Prostate gland (tissue), 2 donors: Measurements from ENCODE around the gene ARRDC3. TPM values are rescaled to one million over a fixed set of nuclear protein-coding genes. Genes with fewer than 3 reads are reported as not detected.
"Not testable (repeated sequence)": the region's sequence is repeated elsewhere in the genome, so short reads cannot be mapped to it uniquely, and the experiment has no call there.

ENCODE experiments used
- DNase-seq: peaks from one replicate; pipeline ENCODE4 v3.0.0-alpha.2; 2019; ENCODE audit warnings: low spot score
- H3K27ac ChIP-seq, 2 donors: fragments of 200-600 bp; sonication (generic); 2 replicates each; pipeline ENCODE4 v1.5.1; 2017 to 2019
- H3K27me3 ChIP-seq: fragments of 200-600 bp; sonication (generic); replicated peaks from 2 replicates; pipeline ENCODE4 v1.5.1; 2019; ENCODE audit not compliant: insufficient read depth
- H3K36me3 ChIP-seq, 2 donors: fragments of 200-600 bp; sonication (generic); 1 replicate in 1 of 2; 2 replicates in 1 of 2; pipeline versions ENCODE4 v1.5.1 to v1.8.1; 2017 to 2019
- H3K4me1 ChIP-seq: fragments of 200-600 bp; sonication (generic); replicated peaks from 2 replicates; pipeline ENCODE4 v1.5.1; 2019
- H3K4me3 ChIP-seq, 2 donors: fragments of 200-600 bp; sonication (generic); 2 replicates each; pipeline ENCODE4 v1.5.1; 2017 to 2019
- H3K9me3 ChIP-seq: fragments of 200-600 bp; sonication (generic); 2 replicates; pipeline ENCODE4 v1.5.1; 2017
- CTCF ChIP-seq, 4 experiments: fragments of 200-600 bp in 2 of 4; fragments of 450-650 bp in 2 of 4; sonication (generic) in 2 of 4; IDR thresholded peaks; 1 replicate in 3 of 4; 2 replicates in 1 of 4; pipeline ENCODE4 v1.5.1; 2016 to 2019; ENCODE audit warnings: antibody characterized with exemption in 4 of 4, mild to moderate bottlenecking in 2 of 4, moderate library complexity in 2 of 4
- POLR2A ChIP-seq: fragments of 450-650 bp; IDR thresholded peaks from one replicate; pipeline ENCODE4 v1.6.1; 2016; ENCODE audit warnings: antibody characterized with exemption, mild to moderate bottlenecking
- POLR2AphosphoS5 ChIP-seq: sonication (generic); formaldehyde crosslinking; IDR thresholded peaks from one replicate; pipeline ENCODE4 v1.6.1; 2017; ENCODE audit warnings: antibody characterized with exemption
- whole genome bisulfite sequencing: methylation state at CpG from one replicate; pipeline ENCODE4 v1.1.5; 2018; 5-methylcytosine and 5-hydroxymethylcytosine counted together
- intact Hi-C: fragments of 100-400 bp; cut with DNase I; formaldehyde crosslinking; loops from one replicate; pipeline ENCODE4 v1.14.2; 2022
- total RNA-seq, 2 donors: library from RNA; depleted of rRNA; stranded (reverse); fragments of >200 nt; gene quantifications; one replicate each; pipeline ENCODE4 v1.1.0, GENCODE V29; 2016

Gene ARRDC3
- total RNA-seq, 2 donors from 2014 or later, result 31.4 to 54.9 TPM

- WGBS, result 87% methylated on average over 5 of the region's 5 CpGs
- no peak for DNase-seq
- H3K4me3 ChIP-seq, result no peak overlapping the region
- H3K27ac ChIP-seq, result no peak overlapping the region
- no peaks in the 10 kb centered on the region for H3K36me3 ChIP-seq
- H3K4me1 ChIP-seq, result no peaks in the 10 kb centered on the region
- H3K27me3 ChIP-seq, result no peaks in the 10 kb centered on the region
- no peak for TF ChIP-seq POLR2A
- TF ChIP-seq CTCF (IDR thresholded peaks at IDR 0.05), result no peak
- TF ChIP-seq POLR2AphosphoS5, result no peak
- intact Hi-C loops, result no loop called here
- no peaks in the 10 kb centered on the region for H3K9me3 ChIP-seq
Observed at GRCh38 chr5:91345461-91345860, 37.7 kb downstream of the ARRDC3 start.

- H3K27me3 ChIP-seq, H3K4me3 ChIP-seq, H3K9me3 ChIP-seq, H3K27ac ChIP-seq, intact Hi-C loops, H3K4me1 ChIP-seq, DNase-seq, H3K36me3 ChIP-seq: not testable (repeated sequence)
- WGBS, result 90% methylated on average over 4 of the region's 4 CpGs
Observed at GRCh38 chr5:91344661-91345200, 38.4 kb downstream of the ARRDC3 start.

- TF ChIP-seq POLR2A (no peak), CTCF (IDR thresholded peaks at IDR 0.05) (no peak), POLR2AphosphoS5 (no peak)
- Histone ChIP-seq H3K4me3 (no peak overlapping the region), H3K4me1 (no peaks in the 10 kb centered on the region), H3K27me3 (no peaks in the 10 kb centered on the region), H3K36me3 (no peaks in the 10 kb centered on the region), H3K9me3 (no peaks in the 10 kb centered on the region), H3K27ac (no peak overlapping the region)
- no peak for DNase-seq
- intact Hi-C loops, result no loop called here
- WGBS, result 20% methylated on average over 2 of the region's 2 CpGs
Observed at GRCh38 chr5:91343916-91344315, 39.2 kb downstream of the ARRDC3 start.

- H3K27me3 ChIP-seq, H3K9me3 ChIP-seq, intact Hi-C loops, H3K36me3 ChIP-seq, H3K27ac ChIP-seq, H3K4me3 ChIP-seq, H3K4me1 ChIP-seq, DNase-seq: not testable (repeated sequence)
- WGBS, result 98% methylated on average over 28 of the region's 29 CpGs
Observed at GRCh38 chr5:91342931-91343330, 40.2 kb downstream of the ARRDC3 start.

GRCh38 chr5:91341154-91341553 lies 42.0 kb downstream of the ARRDC3 start:
- intact Hi-C loops, result no loop called here
- DNase-seq, result no peak
- 86% methylated on average over 3 of the region's 3 CpGs for WGBS

More at GRCh38 chr5:91341154-91341553, 42.0 kb downstream of the ARRDC3 start:
- no peak overlapping the region for H3K27ac ChIP-seq
- no peaks in the 10 kb centered on the region for H3K9me3 ChIP-seq
- H3K36me3 ChIP-seq, result no peaks in the 10 kb centered on the region
- no peak overlapping the region for H3K4me3 ChIP-seq
- no peaks in the 10 kb centered on the region for H3K27me3 ChIP-seq
- no peaks in the 10 kb centered on the region for H3K4me1 ChIP-seq
- TF ChIP-seq POLR2AphosphoS5 (no peak), CTCF (IDR thresholded peaks at IDR 0.05) (no peak), POLR2A (no peak)
